ENCODE data around the gene LRRC58.

Gene LRRC58

DNA sequence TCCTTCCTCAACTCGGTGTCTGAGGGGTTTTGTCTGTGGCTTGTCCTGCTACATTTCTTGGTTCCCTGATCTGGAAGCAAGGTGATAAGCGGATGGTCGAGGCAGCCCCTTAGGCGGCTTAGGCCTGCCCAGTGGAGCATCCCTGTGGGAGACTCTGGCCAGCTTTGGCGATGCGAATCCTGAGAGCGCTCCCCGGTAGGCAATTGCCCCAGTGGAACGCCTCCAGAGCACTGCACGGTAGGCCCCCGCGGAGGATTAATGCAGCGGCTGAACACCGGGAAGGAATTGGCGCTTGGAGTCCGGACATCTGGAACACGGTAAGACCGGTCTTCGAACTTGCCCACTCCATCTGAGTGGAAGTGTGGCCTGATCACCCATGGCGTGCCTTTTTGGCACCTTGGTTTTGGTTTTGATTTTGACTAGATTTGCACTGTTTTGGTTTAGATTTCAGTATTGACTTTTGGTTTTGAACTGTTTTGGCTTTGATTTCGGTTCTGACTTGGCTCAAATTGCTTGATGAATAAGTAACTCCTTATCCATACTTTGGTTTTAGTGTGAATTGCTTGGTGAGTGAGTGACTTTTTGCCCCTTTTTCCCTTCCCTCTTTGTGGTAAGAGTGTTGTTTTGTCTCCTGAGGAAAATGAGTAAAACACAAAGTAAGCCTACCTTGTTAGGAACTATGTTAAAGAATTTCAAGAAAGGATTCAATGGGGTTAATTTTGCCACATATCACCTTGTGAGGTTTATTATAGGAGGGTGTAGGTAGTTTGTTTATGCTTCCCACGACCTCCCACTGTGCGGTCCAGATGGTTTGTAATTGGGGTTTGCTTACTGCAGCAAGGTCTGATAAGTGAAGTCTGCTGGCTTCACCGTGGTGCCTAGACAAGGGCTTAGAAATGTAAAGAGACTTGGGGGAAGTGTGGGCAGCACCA lies 37.0 kb downstream of the LRRC58 start:
- no peak overlapping the region for H2AFZ ChIP-seq (ENCODE audit: low read depth, low read length, severe bottlenecking)
- TF ChIP-seq EZH2phosphoT487 (conservative IDR thresholded peaks at IDR 0.05; ENCODE audit: low read length), result no peak
- TF ChIP-seq, protein P1, sequence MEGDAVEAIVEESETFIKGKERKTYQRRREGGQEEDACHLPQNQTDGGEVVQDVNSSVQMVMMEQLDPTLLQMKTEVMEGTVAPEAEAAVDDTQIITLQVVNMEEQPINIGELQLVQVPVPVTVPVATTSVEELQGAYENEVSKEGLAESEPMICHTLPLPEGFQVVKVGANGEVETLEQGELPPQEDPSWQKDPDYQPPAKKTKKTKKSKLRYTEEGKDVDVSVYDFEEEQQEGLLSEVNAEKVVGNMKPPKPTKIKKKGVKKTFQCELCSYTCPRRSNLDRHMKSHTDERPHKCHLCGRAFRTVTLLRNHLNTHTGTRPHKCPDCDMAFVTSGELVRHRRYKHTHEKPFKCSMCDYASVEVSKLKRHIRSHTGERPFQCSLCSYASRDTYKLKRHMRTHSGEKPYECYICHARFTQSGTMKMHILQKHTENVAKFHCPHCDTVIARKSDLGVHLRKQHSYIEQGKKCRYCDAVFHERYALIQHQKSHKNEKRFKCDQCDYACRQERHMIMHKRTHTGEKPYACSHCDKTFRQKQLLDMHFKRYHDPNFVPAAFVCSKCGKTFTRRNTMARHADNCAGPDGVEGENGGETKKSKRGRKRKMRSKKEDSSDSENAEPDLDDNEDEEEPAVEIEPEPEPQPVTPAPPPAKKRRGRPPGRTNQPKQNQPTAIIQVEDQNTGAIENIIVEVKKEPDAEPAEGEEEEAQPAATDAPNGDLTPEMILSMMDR (IDR thresholded peaks at IDR 0.05; ENCODE audit: insufficient read depth, low read length, poor library complexity, severe bottlenecking), result no peak
- H3K9me3 ChIP-seq (ENCODE audit: insufficient read depth, low read length), result no peaks in the 10 kb centered on the region

GRCh38 chr3:120306519-120307455 lies 42.4 kb downstream of the LRRC58 start:
- Histone ChIP-seq H3F3A (ENCODE audit: insufficient read depth) (no peaks in the 10 kb centered on the region), H3K79me2 (ENCODE audit: insufficient read depth, low read length) (no peaks in the 10 kb centered on the region), H3K27ac (ENCODE audit: low read depth, low read length) (no peak overlapping the region), H3K9me3 (ENCODE audit: insufficient read depth, low read length) (no peaks in the 10 kb centered on the region), H2AFZ (ENCODE audit: low read depth, low read length, severe bottlenecking) (no peak overlapping the region), H4K20me1 (ENCODE audit: low read depth, low read length) (no peaks in the 10 kb centered on the region), H3K9me2 (replicated peaks; ENCODE audit: insufficient read depth, low read length) (no peaks in the 10 kb centered on the region), H3K36me3 (ENCODE audit: low read length) (no peaks in the 10 kb centered on the region), H3K4me3 (ENCODE audit: insufficient read depth, low read length, poor library complexity, severe bottlenecking) (no peak overlapping the region), H3K9ac (ENCODE audit: low read length) (no peak overlapping the region), H3K4me2 (ENCODE audit: low read depth, low read length, poor library complexity, severe bottlenecking) (no peak overlapping the region), H3K27me3 (ENCODE audit: low read length) (no peaks in the 10 kb centered on the region)
- TF ChIP-seq EZH2phosphoT487 (conservative IDR thresholded peaks at IDR 0.05; ENCODE audit: low read length), result no peak

More for the DNA sequence above, 37.0 kb downstream of the LRRC58 start:
- Histone ChIP-seq H3K79me2 (ENCODE audit: insufficient read depth, low read length) (no peaks in the 10 kb centered on the region), H3K36me3 (ENCODE audit: low read length) (no peaks in the 10 kb centered on the region), H3K4me2 (ENCODE audit: low read depth, low read length, poor library complexity, severe bottlenecking) (no peak overlapping the region), H3K27me3 (ENCODE audit: low read length) (no peaks in the 10 kb centered on the region), H3K9me2 (replicated peaks; ENCODE audit: insufficient read depth, low read length) (no peaks in the 10 kb centered on the region), H3K27ac (ENCODE audit: low read depth, low read length) (no peak overlapping the region), H3F3A (ENCODE audit: insufficient read depth) (no peaks in the 10 kb centered on the region), H3K9ac (ENCODE audit: low read length) (no peak overlapping the region), H3K4me3 (ENCODE audit: insufficient read depth, low read length, poor library complexity, severe bottlenecking) (no peak overlapping the region), H4K20me1 (ENCODE audit: low read depth, low read length) (no peaks in the 10 kb centered on the region)

DNA sequence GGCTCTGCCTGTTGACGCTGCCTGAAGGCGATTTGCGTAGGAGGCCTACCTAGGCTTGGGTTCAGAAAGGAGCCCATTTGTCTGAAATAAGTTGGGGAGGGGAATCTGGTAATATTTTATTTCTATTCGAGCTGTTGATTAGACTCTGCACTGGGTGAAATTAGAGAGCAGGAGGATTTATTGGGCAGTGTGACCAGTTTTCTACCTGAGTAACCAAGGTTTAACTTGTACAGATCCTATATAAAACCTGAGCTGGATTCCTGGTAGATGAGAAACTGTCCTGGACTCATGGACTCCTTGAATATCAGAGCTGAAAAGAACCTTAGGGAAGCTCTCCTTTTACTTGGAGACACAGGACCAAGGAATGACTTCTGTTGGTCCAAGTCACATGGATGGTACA lies 44.5 kb downstream of the LRRC58 start:
- H3K9ac ChIP-seq (ENCODE audit: low read length), result no peak overlapping the region
- H3K36me3 ChIP-seq (ENCODE audit: low read length), result no peaks in the 10 kb centered on the region
- no peaks in the 10 kb centered on the region for H3K27me3 ChIP-seq (ENCODE audit: low read length)
- H2AFZ ChIP-seq (ENCODE audit: low read depth, low read length, severe bottlenecking), result no peak overlapping the region
- TF ChIP-seq, protein P1 (IDR thresholded peaks at IDR 0.05; ENCODE audit: insufficient read depth, low read length, poor library complexity, severe bottlenecking), result no peak
- no peak for TF ChIP-seq EZH2phosphoT487 (conservative IDR thresholded peaks at IDR 0.05; ENCODE audit: low read length)
- H3K4me2 ChIP-seq (ENCODE audit: low read depth, low read length, poor library complexity, severe bottlenecking), result no peak overlapping the region
- no peaks in the 10 kb centered on the region for H3K9me3 ChIP-seq (ENCODE audit: insufficient read depth, low read length)
- no peak overlapping the region for H3K27ac ChIP-seq (ENCODE audit: low read depth, low read length)
- no peaks in the 10 kb centered on the region for H3K79me2 ChIP-seq (ENCODE audit: insufficient read depth, low read length)
- no peaks in the 10 kb centered on the region for H4K20me1 ChIP-seq (ENCODE audit: low read depth, low read length)
- H3K9me2 ChIP-seq (replicated peaks; ENCODE audit: insufficient read depth, low read length), result no peaks in the 10 kb centered on the region
- H3F3A ChIP-seq (ENCODE audit: insufficient read depth), result no peaks in the 10 kb centered on the region
- H3K4me3 ChIP-seq (ENCODE audit: insufficient read depth, low read length, poor library complexity, severe bottlenecking), result no peak overlapping the region

Measured in SU-DHL-6 (cell line).